HG03442 (cell line): ENCODE results near the gene USP36.
A peak's percentile ranks its signal among the peaks of the same experiment; 100 is the strongest.

ENCODE experiments used
- ATAC-seq: cut with Tn5 transposase; IDR thresholded peaks from one replicate; pipeline ENCODE4 v1.9.1; 2021; ENCODE audit warnings: mild to moderate bottlenecking, moderate library complexity; ENCODE audit not compliant: unreplicated experiment

USP36 gene

GRCh38 chr17:78839762-78840529 lies 668 bp downstream of the USP36 start:
- ATAC-seq: peak; percentile 16

GRCh38 chr17:78839235-78839761 lies 1.3 kb downstream of the USP36 start:
- no peak for ATAC-seq

- ATAC-seq: no peak
Observed at GRCh38 chr17:78838574-78839005, 2.0 kb downstream of the USP36 start.

GRCh38 chr17:78836420-78837021 lies 4.1 kb downstream of the USP36 start:
- ATAC-seq: no peak

- ATAC-seq: no peak
Observed at GRCh38 chr17:78834571-78834970, 6.0 kb downstream of the USP36 start.

GRCh38 chr17:78832541-78832810 lies 8.1 kb downstream of the USP36 start:
- no peak for ATAC-seq

- ATAC-seq: no peak
Observed at GRCh38 chr17:78831688-78832540, 8.7 kb downstream of the USP36 start.

- no peak for ATAC-seq
Observed at GRCh38 chr17:78829477-78829876, 11.1 kb downstream of the USP36 start.

GRCh38 chr17:78828470-78829185 lies 12.0 kb downstream of the USP36 start:
- ATAC-seq: no peak

GRCh38 chr17:78826836-78827509 lies 13.6 kb downstream of the USP36 start:
- no peak for ATAC-seq

- ATAC-seq: no peak
Observed at GRCh38 chr17:78826421-78826820, 14.2 kb downstream of the USP36 start.

- ATAC-seq: no peak
Observed at GRCh38 chr17:78825696-78826095, 14.9 kb downstream of the USP36 start.

- ATAC-seq: no peak
Observed at GRCh38 chr17:78824240-78824639, 16.4 kb downstream of the USP36 start.

- ATAC-seq: no peak
Observed at GRCh38 chr17:78823282-78824046, 17.1 kb downstream of the USP36 start.

GRCh38 chr17:78822552-78822951 lies 18.1 kb downstream of the USP36 start:
- ATAC-seq: no peak

GRCh38 chr17:78821961-78822360 lies 18.7 kb downstream of the USP36 start:
- ATAC-seq: no peak

- no peak for ATAC-seq
Observed at GRCh38 chr17:78820841-78821240, 19.8 kb downstream of the USP36 start.

- ATAC-seq: no peak
Observed at GRCh38 chr17:78819806-78820792, 20.5 kb downstream of the USP36 start.
